Activated effector memory CD4-positive, alpha-beta T cell treated with anti-CD3 and anti-CD28 coated beads, Interleukin-2, amount 50 U/mL, for 16 hours (primary cell): Measurements from ENCODE around the gene USP20.
"Not testable (repeated sequence)": the region's sequence is repeated elsewhere in the genome, so short reads cannot be mapped to it uniquely, and the experiment has no call there.

ENCODE experiments used
- DNase-seq: peaks from one replicate; pipeline ENCODE4 v3.0.0-alpha.2; 2020

USP20 gene

DNA sequence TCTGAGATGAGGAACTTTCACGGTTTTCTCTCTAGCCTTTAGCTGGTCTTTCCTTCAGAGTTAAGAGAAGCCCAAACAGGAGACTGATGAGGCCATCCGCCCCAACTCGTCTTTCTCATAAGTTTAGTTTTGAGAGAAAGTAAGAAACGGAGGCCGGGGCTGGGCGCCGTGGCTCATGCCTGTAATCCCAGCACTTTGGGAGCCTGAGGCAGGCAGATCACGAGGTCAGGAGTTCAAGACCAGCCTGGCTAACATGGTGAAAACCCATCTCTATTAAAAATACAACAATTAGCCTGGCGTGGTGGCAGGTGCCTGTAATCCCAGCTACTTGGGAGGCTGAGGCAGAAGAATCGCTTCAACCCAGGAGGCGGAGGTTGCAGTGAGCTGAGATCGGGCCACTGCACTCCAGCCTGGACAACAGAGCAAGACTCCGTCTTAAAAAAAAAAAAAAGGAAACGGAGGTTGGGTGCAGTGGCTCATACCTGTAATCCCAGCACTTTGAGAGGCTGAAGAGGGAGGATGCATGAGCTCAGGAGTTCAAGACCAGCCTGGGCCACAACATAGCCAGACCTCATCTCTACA, 55.6 kb downstream of the USP20 start:
- not testable (repeated sequence) for DNase-seq

DNA sequence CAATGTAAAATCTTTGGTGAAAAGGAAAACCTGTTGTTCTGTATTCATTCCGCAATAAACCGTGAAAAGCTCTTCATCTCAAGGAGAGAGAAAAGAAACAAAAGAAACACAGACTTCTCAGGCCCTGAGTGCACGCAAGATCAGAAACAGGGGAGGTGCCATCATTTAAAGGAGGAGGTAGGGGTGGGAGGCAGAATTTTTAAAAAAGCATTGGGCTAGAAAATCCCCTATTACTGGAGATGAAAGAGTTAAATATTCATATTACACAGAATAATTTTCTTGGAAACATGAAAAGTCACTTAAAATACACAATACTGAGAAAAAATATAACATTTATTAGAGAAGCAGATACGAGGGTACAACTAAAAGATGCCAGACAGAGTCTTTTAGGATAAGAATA, 56.3 kb downstream of the USP20 start:
- peak; percentile 58 for DNase-seq

- peak; percentile 72 for DNase-seq
Measured at GRCh38 chr9:129894120-129894823, 59.0 kb downstream of the USP20 start.

GRCh38 chr9:129895376-129896268, 60.4 kb downstream of the USP20 start:
- DNase-seq: peak; percentile 73

DNA sequence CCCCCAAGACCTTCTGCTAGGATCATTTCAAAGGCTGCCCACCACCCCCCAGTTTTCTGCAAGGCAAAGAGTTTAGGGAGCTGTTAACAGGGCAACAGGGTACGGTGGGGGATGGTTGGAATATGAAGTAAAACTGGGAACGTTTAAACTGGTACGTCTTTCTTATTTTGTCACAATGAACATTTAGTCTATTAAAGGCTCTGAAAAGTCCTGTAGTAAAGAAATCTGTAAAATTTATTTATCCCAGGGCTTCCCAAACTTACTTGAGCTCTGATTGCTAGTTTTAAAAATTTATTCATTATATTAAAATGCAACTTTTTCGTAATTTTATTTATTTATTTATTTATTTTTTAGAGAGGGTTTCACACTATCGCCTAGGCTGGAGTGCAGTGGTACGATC, 62.0 kb downstream of the USP20 start:
- no peak for DNase-seq

GRCh38 chr9:129898185-129898584, 62.9 kb downstream of the USP20 start:
- DNase-seq: peak; percentile 38

DNA sequence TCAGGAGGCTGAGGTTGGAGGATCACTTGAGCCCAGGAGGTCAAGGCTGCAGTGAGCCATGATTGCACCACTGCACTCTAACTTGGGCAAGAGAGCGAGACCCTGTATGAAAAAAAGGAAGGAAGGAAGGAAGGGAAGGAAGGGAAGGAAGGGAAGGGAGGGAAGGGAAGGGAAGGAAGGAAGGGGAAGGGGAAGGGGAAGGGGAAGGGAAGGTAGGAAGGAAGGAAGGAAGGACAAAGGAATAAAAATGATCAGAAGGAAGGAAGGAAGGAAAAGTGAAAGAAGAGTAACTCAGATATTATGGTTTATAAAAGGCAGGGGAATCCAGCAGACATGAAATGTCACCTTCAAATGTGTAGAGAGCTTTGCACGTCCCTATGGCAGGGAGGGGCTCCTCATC, 64.4 kb downstream of the USP20 start:
- no peak for DNase-seq

- DNase-seq: no peak
Measured at GRCh38 chr9:129900263-129901027, 65.2 kb downstream of the USP20 start.

DNA sequence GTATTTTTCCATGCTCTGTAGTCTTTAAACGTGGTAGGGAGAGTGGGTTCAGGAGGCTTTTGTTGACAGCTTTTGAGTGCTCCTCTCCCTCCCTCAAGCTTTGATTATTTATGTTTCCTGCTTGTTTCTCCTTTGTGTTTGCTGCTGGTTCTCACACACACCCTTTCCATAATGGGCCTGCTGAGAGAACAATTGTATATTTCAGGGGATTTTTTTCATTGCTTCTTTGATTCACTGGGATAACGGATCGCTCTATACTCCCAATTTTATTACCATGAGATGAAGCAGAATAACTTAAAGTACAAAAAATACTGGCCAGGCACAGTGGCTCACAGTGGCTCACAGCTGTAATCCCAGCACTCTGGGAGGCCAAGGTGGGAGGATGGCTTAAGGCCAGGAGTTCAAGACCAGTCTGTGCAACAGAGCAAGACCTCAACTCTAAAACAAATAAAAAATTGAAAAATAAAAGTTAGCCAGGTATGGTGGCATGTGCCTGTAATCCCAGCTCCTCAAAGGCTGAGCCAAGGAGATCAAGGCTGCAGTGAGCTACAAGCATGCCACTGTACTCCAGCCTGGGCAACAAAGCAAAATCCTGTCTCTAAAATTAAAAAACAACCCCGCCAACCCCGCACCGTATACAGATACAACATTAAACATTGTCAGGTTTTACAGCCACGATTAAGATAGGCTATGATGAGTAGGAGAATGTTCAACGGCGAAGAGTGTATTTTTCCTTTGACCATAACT, 66.9 kb downstream of the USP20 start:
- DNase-seq: no peak

DNA sequence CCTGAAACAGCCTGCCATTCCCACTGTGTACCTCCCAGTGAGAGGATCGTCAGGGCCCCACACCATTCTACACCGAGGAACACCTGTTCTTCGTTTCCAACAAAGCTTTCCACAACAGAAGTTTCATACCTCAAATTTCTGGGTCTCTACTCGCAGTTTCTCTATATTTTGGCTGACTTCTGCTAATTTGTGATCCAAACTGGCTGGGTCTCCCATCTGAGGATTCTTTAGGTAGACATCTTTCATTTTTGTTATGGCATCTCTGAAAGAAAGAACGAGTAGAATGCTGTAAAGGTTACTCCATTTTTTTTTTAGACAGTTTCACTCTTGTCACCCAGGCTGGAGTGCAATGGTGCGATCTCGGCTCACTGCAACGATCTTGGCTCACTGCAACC, 67.5 kb downstream of the USP20 start:
- no peak for DNase-seq

- DNase-seq: no peak
Measured at GRCh38 chr9:129904734-129905133, 69.5 kb downstream of the USP20 start.

DNA sequence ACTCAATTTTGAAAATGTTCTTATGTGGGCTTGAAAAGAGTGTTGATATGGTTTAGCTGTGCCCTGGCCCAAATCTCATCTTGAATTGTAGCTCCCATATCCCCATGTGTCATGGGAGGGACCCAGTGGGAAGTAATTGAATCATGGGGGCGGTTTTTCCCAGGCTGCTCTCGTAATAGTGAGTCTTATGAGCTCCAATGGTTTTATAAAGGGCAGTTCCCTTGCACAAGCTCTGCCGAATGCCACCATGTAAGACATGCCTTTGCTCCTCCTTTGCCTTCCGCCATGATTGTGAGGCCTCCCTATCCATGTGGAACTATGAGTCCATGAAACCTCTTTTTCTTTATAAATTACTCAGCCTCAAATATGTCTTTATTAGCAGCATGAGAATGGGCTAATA, 71.0 kb downstream of the USP20 start:
- no peak for DNase-seq

DNA sequence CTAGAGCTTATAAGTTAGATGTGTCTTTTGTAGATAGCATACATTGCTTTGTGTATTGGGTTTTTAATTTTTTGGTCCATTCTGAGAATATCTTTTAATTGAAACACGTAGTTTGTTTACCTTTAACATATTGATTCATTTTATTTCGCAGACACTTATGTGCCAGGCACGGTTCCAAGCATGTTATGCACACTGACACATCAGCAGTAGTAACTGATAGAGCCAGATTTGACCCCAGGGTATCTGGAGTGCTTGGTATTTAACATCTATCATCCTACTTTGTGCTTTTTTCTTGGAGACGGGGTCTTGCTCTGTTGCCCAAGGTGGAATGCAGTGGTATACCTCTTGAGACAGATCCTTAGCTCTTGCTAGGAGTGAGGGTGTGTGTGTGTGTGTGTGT, 71.9 kb downstream of the USP20 start:
- no peak for DNase-seq

DNA sequence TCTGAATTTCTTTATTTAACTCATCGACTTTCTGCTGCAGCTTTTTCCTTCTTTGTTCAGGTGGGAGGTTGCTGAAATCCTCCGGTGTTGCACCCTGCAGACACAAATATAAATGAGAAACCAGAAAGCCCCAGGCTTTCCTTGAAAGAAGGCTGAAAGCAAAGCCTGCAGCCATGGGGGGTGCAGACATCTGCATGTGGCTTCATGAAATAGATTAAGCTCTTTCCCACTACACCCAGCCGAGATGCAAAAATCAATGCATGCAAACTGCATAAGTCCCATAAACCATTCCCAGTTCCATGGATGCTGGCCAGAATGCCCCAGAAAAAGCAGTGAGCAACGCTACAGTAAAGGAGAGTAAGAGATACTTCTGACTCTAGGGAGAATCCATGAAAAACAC, 73.6 kb downstream of the USP20 start:
- no peak for DNase-seq

DNA sequence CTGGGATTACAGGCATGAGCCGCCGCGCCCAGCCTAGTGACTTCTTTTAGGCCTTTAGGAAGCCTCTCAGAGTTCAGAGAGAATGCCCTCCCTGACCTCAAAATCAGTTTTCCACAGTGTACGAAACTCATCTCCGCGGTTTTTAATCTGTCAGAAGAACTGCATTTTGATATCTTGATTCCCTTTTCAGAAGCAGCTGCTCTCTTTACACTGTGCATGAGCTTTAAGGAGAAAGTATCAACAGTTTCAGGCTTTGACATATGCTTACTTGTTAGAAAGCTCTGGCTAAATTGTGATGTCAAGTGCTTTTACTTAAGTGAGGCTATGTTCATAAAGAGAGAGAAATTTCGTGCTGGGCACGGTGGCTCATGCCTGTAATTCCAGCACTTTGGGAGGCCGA, 74.6 kb downstream of the USP20 start:
- DNase-seq: no peak

DNA sequence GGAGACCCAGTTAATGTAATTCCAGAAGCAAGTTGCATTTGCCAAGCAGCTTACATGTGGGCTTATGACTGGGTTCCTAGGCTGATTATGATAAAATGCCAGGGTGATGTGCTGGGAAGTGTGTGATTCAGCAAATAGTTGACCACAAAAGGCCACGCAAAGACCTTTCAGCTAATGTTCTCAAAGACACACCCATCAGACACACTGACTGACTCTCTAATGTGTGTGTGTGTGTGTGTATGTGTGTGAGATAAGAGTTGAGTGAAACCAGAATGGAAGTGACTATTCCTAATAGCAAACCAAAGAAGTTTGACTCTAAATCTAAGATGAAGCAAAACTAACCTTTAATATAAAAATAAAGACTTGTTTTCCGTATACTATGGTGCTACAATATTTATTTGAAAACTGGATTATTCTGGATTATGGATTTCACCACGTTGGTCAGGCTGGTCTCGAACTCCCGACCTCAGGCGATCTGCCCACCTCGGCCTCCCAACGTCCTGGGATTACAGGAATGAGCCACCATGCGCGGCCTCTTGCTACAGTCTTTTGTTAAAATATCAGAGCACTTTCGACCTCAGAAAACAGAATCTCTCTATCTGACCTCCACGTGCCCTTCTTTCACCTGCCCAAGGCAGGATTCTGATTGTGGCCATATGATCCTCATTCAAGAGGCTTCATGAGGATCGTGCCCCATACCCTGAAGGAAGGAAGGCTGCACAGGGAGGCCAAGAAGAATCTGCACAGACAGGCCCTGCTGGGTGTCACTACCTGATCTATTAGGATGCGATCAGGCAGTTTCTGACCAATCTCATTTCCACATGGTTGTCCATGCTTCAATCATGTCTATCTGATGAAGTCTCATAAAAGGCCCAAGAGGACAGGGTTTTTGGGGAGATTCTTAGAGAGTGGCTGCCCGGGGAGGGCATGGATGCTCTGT, 75.6 kb downstream of the USP20 start:
- no peak for DNase-seq

GRCh38 chr9:129914051-129914450, 78.8 kb downstream of the USP20 start:
- DNase-seq: no peak

GRCh38 chr9:129916707-129917106, 81.4 kb downstream of the USP20 start:
- no peak for DNase-seq

- no peak for DNase-seq
Measured at GRCh38 chr9:129918296-129918950, 83.2 kb downstream of the USP20 start.

DNA sequence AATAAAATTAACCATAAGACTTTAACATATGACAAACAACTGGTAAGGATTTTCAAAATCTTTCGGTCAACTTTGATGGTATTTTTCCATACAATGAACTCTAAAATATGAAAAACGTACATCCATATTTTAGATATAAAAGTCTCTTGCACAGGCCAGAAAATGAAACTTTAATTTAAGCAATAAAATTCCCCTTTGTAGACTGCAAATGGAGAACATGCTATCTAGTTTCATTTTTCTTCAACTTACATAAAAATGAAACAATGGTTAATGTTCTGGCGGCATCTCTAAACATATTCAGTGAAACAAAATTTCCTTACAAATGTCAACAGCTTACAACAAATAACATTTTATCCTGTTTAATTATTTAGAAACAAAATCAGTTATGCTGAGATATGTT, 84.0 kb downstream of the USP20 start:
- DNase-seq: no peak

DNA sequence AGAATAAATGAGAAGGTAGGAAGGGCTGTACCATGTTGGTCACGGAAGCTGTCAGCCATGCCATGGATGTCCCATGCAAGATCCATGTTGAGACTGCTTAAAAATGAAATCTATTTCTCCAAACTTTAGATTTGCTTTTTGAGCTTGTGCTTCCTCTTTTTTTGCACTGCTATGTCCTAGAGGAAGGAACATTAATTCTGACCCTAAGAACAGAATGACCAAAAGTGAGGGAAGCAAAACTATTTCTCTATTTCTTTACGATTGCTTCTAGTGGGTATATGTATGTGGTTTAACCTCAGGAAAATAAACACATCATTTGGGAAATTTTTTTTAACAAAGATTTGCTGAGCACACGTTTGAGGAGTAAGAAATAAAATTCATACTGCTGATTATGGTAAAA, 84.6 kb downstream of the USP20 start:
- no peak for DNase-seq
